ENCODE data around the gene IGF1.

GRCh38 chr12:102462386-102462785, 18.0 kb downstream of the IGF1 start:
- TF ChIP-seq CTCF (conservative IDR thresholded peaks at IDR 0.05 in 1 of 2, IDR thresholded peaks at IDR 0.05 in 1 of 2; ENCODE audit: extremely low read depth in 1 of 2, insufficient read depth in 1 of 2, low read depth in 1 of 2, low read length in 2 of 2) (no peak), EZH2 (IDR thresholded peaks at IDR 0.05; ENCODE audit: borderline replicate concordance, low read length) (no peak)

Measured in mammary epithelial cell (primary cell).